ENCODE measurements around the gene NEDD9. TPM values are rescaled to one million over a fixed set of nuclear protein-coding genes. Genes with fewer than 3 reads are reported as not detected.

NEDD9 gene
- total and polyA plus RNA-seq, 10 of the 15 experiments (the other 5 are each of a cell fraction or from before 2014, with no cell fraction given): 4.9 to 92.6 (median 14.6) TPM

GRCh38 chr6:11277275-11278206 lies 45.1 kb upstream of the NEDD9 start (continued):
- no peak for TF ChIP-seq LARP7 (IDR thresholded peaks at IDR 0.05)
- TF ChIP-seq CBX5 (IDR thresholded peaks at IDR 0.05; ENCODE audit: low read depth): peak; percentile 90
- TF ChIP-seq IKZF2 (IDR thresholded peaks at IDR 0.05): peak; percentile 95 to 97
- peak; percentile 61; the same call in 1 of the 2 replicates for TF ChIP-seq BACH1 (IDR thresholded peaks at IDR 0.05; ENCODE audit: borderline replicate concordance)
- peak; percentile 33 to 71; a peak in 2 of 4 replicates for TF ChIP-seq BHLHE40 (IDR thresholded peaks at IDR 0.05; ENCODE audit: borderline replicate concordance in 1 of 2, low read depth in 2 of 2, low read length in 1 of 2)
- peak; percentile 92 for TF ChIP-seq BCL3 (IDR thresholded peaks at IDR 0.05; ENCODE audit: borderline replicate concordance, insufficient read depth, low read depth, low read length, poor library complexity, severe bottlenecking)
- TF ChIP-seq HSF1 (IDR thresholded peaks at IDR 0.05; ENCODE audit: low read depth, low read length): no peak
- no peak for TF ChIP-seq ELK1 (IDR thresholded peaks at IDR 0.05; ENCODE audit: low read depth, low read length)
- TF ChIP-seq ZNF217 (IDR thresholded peaks at IDR 0.05): peak; percentile 26; the same call in 1 of the 2 replicates
- TF ChIP-seq EP300 (IDR thresholded peaks at IDR 0.05; ENCODE audit: borderline replicate concordance in 1 of 2, control insufficient read depth in 1 of 2, low read depth in 2 of 2, low read length in 2 of 2): peak; percentile 65 to 83; a peak in 2 of 4 replicates
- peak; percentile 88 for TF ChIP-seq IRF4 (IDR thresholded peaks at IDR 0.05; ENCODE audit: low read depth, low read length)
- TF ChIP-seq RAD21 (IDR thresholded peaks at IDR 0.05; ENCODE audit: insufficient read depth, low read depth, low read length): peak; percentile 12; the same call in 1 of the 2 replicates
- TF ChIP-seq ETV6 (conservative IDR thresholded peaks at IDR 0.05 in 1 of 2, IDR thresholded peaks at IDR 0.05 in 1 of 2; ENCODE audit: borderline replicate concordance in 1 of 2, low read depth in 1 of 2): peak in 1 of 2 experiments; percentile 75; a peak in 2 of 4 replicates
- no peak for TF ChIP-seq RCOR1 (conservative IDR thresholded peaks at IDR 0.05; ENCODE audit: low read depth, low read length)
- TF ChIP-seq GATAD2B (conservative IDR thresholded peaks at IDR 0.05; ENCODE audit: low read depth): peak; percentile 83
- no peak for TF ChIP-seq PBX3 (IDR thresholded peaks at IDR 0.05; ENCODE audit: insufficient replicate concordance, low read depth, low read length)
- peak; percentile 95 for TF ChIP-seq IKZF1 (conservative IDR thresholded peaks at IDR 0.05)
- TF ChIP-seq POLR2A (IDR thresholded peaks at IDR 0.05; ENCODE audit: low read depth, low read length): peak; percentile 55
- TF ChIP-seq E2F8 (IDR thresholded peaks at IDR 0.05; ENCODE audit: low read depth, partially characterized antibody): no peak
- 0 out of 2 replicates have a peak, but pooled peaks have one; percentile 47 for TF ChIP-seq ZNF24 (IDR thresholded peaks at IDR 0.05)

Data from GM12878 (cell line).